ENCODE data around the gene RBM48. TPM values are rescaled to one million over a fixed set of nuclear protein-coding genes. Genes with fewer than 3 reads are reported as not detected.

Gene RBM48
- total RNA-seq, 5 donors from 2014 or later (not counting 1 experiment from before 2014, with no cell fraction given): 23.9 to 37.1 (median 29.6) TPM

DNA sequence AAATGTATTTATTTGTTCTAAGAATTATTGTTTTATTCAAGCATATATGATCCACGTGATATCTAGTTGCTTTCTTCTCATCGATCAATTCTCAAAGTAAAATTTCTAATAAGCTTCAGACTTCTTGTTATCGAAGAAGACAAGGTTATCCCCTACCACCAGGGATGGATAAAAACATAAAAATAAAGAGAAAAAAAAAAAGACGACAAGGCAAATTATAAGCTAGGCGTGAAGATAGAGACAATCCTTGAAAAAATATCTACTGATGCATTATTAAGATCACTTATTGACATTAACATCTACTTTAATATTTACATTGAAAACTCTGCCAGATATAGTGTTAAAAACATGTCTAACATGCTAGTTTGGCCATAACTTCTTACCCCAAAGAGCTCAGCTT lies 19.6 kb upstream of the RBM48 start:
- H3K4me1 ChIP-seq (ENCODE audit: control insufficient read depth in 1 of 2, extremely low read depth in 1 of 2, insufficient read depth in 2 of 2, low read length in 2 of 2): no peaks in the 10 kb centered on the region
- ChIA-PET CTCF (interaction anchor here in 1 of 2 donors (0.6 kb wide), 1 partner anchor 142 kb away, joined by 3 read pairs; no protein-coding TSS in a partner anchor), POLR2A (no interaction called here)
- no peak overlapping the region for H3K27ac ChIP-seq (ENCODE audit: low read length)
- DNase-seq (no peak), ATAC-seq (replicated peaks in 1 of 4) (no peak)
- H3K4me3 Mint-ChIP-seq: no peak overlapping the region
- H3K27me3 Mint-ChIP-seq: no peaks in the 10 kb centered on the region
- H3K27ac Mint-ChIP-seq: no peak overlapping the region
- H3K4me1 Mint-ChIP-seq: peaks cover 0 to 5% (median 2%) of the 10 kb centered on the region in 3 donors
- no peaks in the 10 kb centered on the region for H3K9me3 Mint-ChIP-seq
- no peaks in the 10 kb centered on the region for H3K9me3 ChIP-seq
- H3K36me3 ChIP-seq (ENCODE audit: control insufficient read depth in 2 of 2, extremely low read depth in 1 of 2, insufficient read depth in 1 of 2, low read length in 1 of 2): peaks cover 0 to 28% of the 10 kb centered on the region in 2 donors
- H3K4me3 ChIP-seq (ENCODE audit: control insufficient read depth in 1 of 2, extremely low read depth in 1 of 2, low read length in 1 of 2): no peak overlapping the region
- WGBS (ENCODE audit: insufficient coverage): no CpG with 5 or more reads among the region's 5 CpGs
- H3K27me3 ChIP-seq (replicated peaks in 1 of 2; ENCODE audit: control insufficient read depth in 2 of 2, extremely low read depth in 1 of 2, insufficient read depth in 2 of 2, low read length in 1 of 2): no peaks in the 10 kb centered on the region
- peaks cover 44% of the 10 kb centered on the region for H3K36me3 Mint-ChIP-seq

DNA sequence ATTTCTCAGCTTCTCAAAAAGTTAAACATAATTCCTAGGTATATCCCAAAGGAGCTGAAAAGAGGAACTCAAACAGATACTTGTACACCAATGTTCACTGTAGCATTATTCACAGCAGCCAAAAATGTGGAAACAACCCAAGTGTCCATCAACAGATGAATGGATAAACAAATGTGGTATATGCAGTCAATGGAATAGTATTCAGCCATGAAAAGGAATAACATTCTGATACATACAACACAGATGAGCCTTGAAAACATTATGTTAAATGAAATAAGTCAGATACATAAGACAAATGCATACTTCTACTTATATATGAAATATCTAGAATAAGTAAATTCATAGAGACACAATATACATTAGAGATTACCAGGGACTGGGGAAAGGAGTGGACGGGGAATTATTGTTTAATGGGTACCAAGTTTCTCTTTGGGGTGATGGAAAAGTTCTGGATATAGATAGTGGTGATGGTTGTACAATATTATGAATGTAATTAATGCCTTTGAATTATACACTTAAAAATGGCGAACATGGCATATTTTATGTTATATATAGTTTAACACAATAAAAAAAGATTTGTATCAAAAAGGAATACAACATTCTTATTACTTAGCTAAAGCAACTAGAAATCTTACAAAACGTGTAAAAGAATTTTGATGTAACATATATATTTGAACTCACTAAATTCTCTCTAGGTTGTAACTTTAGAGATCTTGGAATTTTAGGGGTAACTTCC lies 15.3 kb upstream of the RBM48 start:
- H3K4me3 Mint-ChIP-seq: no peak overlapping the region
- H3K27me3 Mint-ChIP-seq: no peaks in the 10 kb centered on the region
- Histone ChIP-seq H3K4me3 (ENCODE audit: control insufficient read depth in 1 of 2, extremely low read depth in 1 of 2, low read length in 1 of 2) (no peak overlapping the region), H3K4me1 (ENCODE audit: control insufficient read depth in 1 of 2, extremely low read depth in 1 of 2, insufficient read depth in 2 of 2, low read length in 2 of 2) (no peaks in the 10 kb centered on the region), H3K9me3 (no peaks in the 10 kb centered on the region), H3K36me3 (ENCODE audit: control insufficient read depth in 2 of 2, extremely low read depth in 1 of 2, insufficient read depth in 1 of 2, low read length in 1 of 2) (peaks cover 0 to 26% of the 10 kb centered on the region in 2 donors), H3K27me3 (replicated peaks in 1 of 2; ENCODE audit: control insufficient read depth in 2 of 2, extremely low read depth in 1 of 2, insufficient read depth in 2 of 2, low read length in 1 of 2) (no peaks in the 10 kb centered on the region), H3K27ac (ENCODE audit: low read length) (no peak overlapping the region)
- ATAC-seq (replicated peaks in 1 of 4) (no peak), DNase-seq (no peak)
- ChIA-PET CTCF (no interaction called here), POLR2A (no interaction called here)
- H3K4me1 Mint-ChIP-seq: no peaks in the 10 kb centered on the region
- no CpG with 5 or more reads among the region's 3 CpGs for WGBS (ENCODE audit: insufficient coverage)
- no peaks in the 10 kb centered on the region for H3K9me3 Mint-ChIP-seq
- H3K27ac Mint-ChIP-seq: no peak overlapping the region
- peaks cover 40% of the 10 kb centered on the region for H3K36me3 Mint-ChIP-seq

DNA sequence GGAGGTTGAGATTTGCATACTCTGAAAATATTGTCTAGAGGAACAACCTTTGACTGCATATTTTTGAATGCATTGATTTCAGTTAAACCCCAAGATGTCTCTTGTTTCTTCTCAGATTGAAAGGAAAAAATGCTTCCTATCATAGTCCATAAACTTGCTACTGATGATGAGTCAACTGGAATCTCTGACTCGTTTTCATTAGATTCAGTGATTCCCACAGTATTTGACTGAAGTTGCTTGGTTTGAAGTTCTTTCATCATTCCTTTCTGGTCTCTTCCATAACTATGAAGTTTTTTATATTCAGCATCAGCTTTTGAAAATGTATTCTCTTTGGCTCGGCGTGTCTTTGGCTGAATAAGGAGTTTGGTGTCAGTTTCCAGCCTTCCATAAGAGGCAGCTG lies 11.0 kb upstream of the RBM48 start:
- Mint-ChIP-seq H3K36me3 (peaks cover 36% of the 10 kb centered on the region), H3K4me3 (no peak overlapping the region), H3K4me1 (peaks cover 0 to 2% (median 2%) of the 10 kb centered on the region in 3 donors), H3K27me3 (no peaks in the 10 kb centered on the region), H3K27ac (no peak overlapping the region), H3K9me3 (no peaks in the 10 kb centered on the region)
- H3K4me3 ChIP-seq (ENCODE audit: control insufficient read depth in 1 of 2, extremely low read depth in 1 of 2, low read length in 1 of 2): no peak overlapping the region
- peaks cover 0 to 30% of the 10 kb centered on the region in 2 donors for H3K36me3 ChIP-seq (ENCODE audit: control insufficient read depth in 2 of 2, extremely low read depth in 1 of 2, insufficient read depth in 1 of 2, low read length in 1 of 2)
- DNase-seq: no peak
- H3K27me3 ChIP-seq (replicated peaks in 1 of 2; ENCODE audit: control insufficient read depth in 2 of 2, extremely low read depth in 1 of 2, insufficient read depth in 2 of 2, low read length in 1 of 2): no peaks in the 10 kb centered on the region
- ChIA-PET POLR2A (interaction anchor here (0.8 to 1.4 kb wide), 2 partner anchors 11 kb away, joined by 4 to 6 read pairs; partner anchors contain the start of genes PEX1 (in 2 of the 2) and RBM48 (in 2 of the 2)), CTCF (interaction anchor here in 1 of 2 donors (1.3 kb wide), 1 partner anchor 11 kb away, joined by 3 read pairs; the partner anchor contains the start of genes PEX1 and RBM48)
- ATAC-seq (replicated peaks in 1 of 4): no peak
- no peaks in the 10 kb centered on the region for H3K9me3 ChIP-seq
- no peaks in the 10 kb centered on the region for H3K4me1 ChIP-seq (ENCODE audit: control insufficient read depth in 1 of 2, extremely low read depth in 1 of 2, insufficient read depth in 2 of 2, low read length in 2 of 2)
- H3K27ac ChIP-seq (ENCODE audit: low read length): no peak overlapping the region
- no CpG with 5 or more reads among the region's 3 CpGs for WGBS (ENCODE audit: insufficient coverage)

DNA sequence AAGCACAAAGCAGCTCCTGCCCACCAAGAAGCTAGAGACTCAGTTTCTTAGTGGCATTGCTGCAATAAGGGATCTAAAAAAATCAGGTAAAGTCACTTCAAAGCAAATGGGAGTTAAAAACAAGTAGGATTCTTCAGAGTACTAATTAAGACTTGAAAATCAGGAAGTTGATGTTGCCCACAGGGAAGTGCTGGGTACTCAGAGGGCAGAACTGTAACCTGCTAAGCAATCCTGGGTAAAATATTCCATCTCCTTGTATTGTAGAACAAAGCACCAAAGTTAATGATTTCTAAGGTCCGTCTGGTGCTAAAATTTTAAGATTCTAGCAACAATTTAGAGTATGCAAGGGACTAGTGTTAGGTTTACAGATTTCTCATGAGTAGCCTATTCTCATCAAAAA lies 8.6 kb upstream of the RBM48 start:
- Histone ChIP-seq H3K9me3 (no peaks in the 10 kb centered on the region), H3K4me3 (ENCODE audit: control insufficient read depth in 1 of 2, extremely low read depth in 1 of 2, low read length in 1 of 2) (no peak overlapping the region), H3K27ac (ENCODE audit: low read length) (no peak overlapping the region), H3K36me3 (ENCODE audit: control insufficient read depth in 2 of 2, extremely low read depth in 1 of 2, insufficient read depth in 1 of 2, low read length in 1 of 2) (peaks cover 0 to 28% of the 10 kb centered on the region in 2 donors), H3K27me3 (replicated peaks in 1 of 2; ENCODE audit: control insufficient read depth in 2 of 2, extremely low read depth in 1 of 2, insufficient read depth in 2 of 2, low read length in 1 of 2) (no peaks in the 10 kb centered on the region), H3K4me1 (ENCODE audit: control insufficient read depth in 1 of 2, extremely low read depth in 1 of 2, insufficient read depth in 2 of 2, low read length in 2 of 2) (no peaks in the 10 kb centered on the region)
- POLR2A ChIA-PET: no interaction called here
- no peak for DNase-seq
- Mint-ChIP-seq H3K27me3 (no peaks in the 10 kb centered on the region), H3K4me1 (peaks cover 0 to 10% (median 6%) of the 10 kb centered on the region in 3 donors), H3K9me3 (no peaks in the 10 kb centered on the region), H3K36me3 (peaks cover 27% of the 10 kb centered on the region), H3K4me3 (no peak overlapping the region), H3K27ac (peak overlapping the region in 1 of 2 donors; percentile 43)
- CTCF ChIA-PET: no interaction called here
- ATAC-seq (replicated peaks in 1 of 4): no peak
- WGBS (ENCODE audit: insufficient coverage): no CpG with 5 or more reads among the region's 1 CpG

DNA sequence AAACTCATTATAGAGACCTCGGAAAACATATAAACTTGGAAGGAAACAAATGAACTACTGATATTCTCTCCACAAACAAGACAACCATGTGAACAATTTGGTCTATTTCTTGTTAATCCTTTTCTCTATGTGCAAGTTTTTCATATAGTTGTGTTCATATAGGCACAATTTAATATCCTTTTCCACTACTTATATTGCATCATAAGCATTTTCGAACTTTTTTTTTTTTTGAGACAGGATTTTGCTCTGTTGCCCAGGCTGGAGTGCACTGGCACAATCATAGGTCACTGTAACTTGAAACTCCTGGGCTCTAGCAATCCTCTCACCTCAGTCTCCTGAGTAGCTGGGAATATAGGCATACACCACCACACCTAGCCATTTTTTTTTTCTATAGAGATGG lies 5.5 kb upstream of the RBM48 start:
- Mint-ChIP-seq H3K4me3 (no peak overlapping the region), H3K9me3 (no peaks in the 10 kb centered on the region), H3K36me3 (peaks cover 8% of the 10 kb centered on the region), H3K27me3 (no peaks in the 10 kb centered on the region), H3K4me1 (peaks cover 23 to 33% (median 26%) of the 10 kb centered on the region in 3 donors), H3K27ac (no peak overlapping the region)
- H3K9me3 ChIP-seq: no peaks in the 10 kb centered on the region
- H3K27me3 ChIP-seq (replicated peaks in 1 of 2; ENCODE audit: control insufficient read depth in 2 of 2, extremely low read depth in 1 of 2, insufficient read depth in 2 of 2, low read length in 1 of 2): no peaks in the 10 kb centered on the region
- no peak overlapping the region for H3K4me3 ChIP-seq (ENCODE audit: control insufficient read depth in 1 of 2, extremely low read depth in 1 of 2, low read length in 1 of 2)
- no CpG with 5 or more reads among the region's 2 CpGs for WGBS (ENCODE audit: insufficient coverage)
- CTCF ChIA-PET: no interaction called here
- no peak for DNase-seq
- POLR2A ChIA-PET: interaction anchor here in 1 of 2 donors (0.6 kb wide), 1 partner anchor 307 kb away, joined by 13 read pairs; no protein-coding TSS in a partner anchor
- ATAC-seq (replicated peaks in 1 of 4): no peak
- no peak overlapping the region for H3K27ac ChIP-seq (ENCODE audit: low read length)
- peaks cover 3 to 12% of the 10 kb centered on the region in 2 experiments for H3K4me1 ChIP-seq (ENCODE audit: control insufficient read depth in 1 of 2, extremely low read depth in 1 of 2, insufficient read depth in 2 of 2, low read length in 2 of 2)
- H3K36me3 ChIP-seq (ENCODE audit: control insufficient read depth in 2 of 2, extremely low read depth in 1 of 2, insufficient read depth in 1 of 2, low read length in 1 of 2): peaks cover 0 to 6% of the 10 kb centered on the region in 2 donors

DNA sequence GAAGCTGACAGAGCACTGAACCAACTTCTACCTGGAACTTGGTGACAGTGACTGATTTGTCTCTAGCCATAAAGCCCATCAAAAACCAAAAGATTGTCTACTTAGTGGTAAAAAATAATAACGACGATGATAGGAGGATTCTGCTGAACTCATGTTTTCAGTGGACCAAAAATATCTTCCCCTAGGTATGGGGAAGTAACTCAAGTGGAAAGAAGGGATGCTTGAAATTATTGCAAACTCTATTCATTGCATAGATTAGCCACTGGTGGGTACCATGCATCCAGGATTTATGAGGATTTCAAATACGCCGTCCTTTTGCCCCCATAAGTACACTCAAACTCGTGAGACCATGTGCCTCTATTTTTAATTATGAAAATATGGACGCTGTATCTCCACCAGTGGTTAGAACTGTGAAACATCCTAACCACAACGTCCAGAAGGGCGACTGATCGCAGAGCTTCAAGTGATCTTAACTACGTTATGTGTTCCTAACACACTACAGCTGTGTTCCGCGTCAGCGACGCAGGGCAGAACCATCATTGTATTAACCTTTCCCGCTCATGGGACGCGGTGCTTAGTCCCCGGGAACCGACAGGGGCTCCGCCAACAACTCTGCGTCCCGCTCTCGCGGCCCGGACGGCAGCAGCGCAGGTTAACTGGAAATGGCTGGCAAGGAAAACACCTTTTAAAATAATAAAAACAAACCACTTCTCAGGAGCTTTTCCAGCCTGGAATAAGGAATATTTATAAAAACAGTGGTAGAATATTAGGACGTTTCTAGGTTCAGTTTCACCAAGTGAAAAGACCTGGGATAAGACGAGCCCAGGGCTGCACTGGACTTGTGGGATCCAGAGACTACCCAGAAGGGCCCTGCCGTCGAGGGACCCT lies 1.1 kb upstream of the RBM48 start:
- H3K27ac ChIP-seq (ENCODE audit: low read length): peak overlapping the region; percentile 86
- DNase-seq (peak in 34 of 35 experiments; percentile 4 to 67 (median 38)), ATAC-seq (replicated peaks in 1 of 4) (peak in 2 of 4 experiments; percentile 9 to 21)
- no peaks in the 10 kb centered on the region for H3K9me3 ChIP-seq
- Mint-ChIP-seq H3K9me3 (no peaks in the 10 kb centered on the region), H3K27me3 (no peaks in the 10 kb centered on the region), H3K4me3 (peak overlapping the region; percentile 83 to 85 (median 84)), H3K36me3 (peaks cover 11% of the 10 kb centered on the region), H3K27ac (peak overlapping the region; percentile 88 to 93), H3K4me1 (peaks cover 38 to 60% (median 45%) of the 10 kb centered on the region in 3 donors)
- no peaks in the 10 kb centered on the region for H3K27me3 ChIP-seq (replicated peaks in 1 of 2; ENCODE audit: control insufficient read depth in 2 of 2, extremely low read depth in 1 of 2, insufficient read depth in 2 of 2, low read length in 1 of 2)
- H3K36me3 ChIP-seq (ENCODE audit: control insufficient read depth in 2 of 2, extremely low read depth in 1 of 2, insufficient read depth in 1 of 2, low read length in 1 of 2): peaks cover 0 to 18% of the 10 kb centered on the region in 2 donors
- POLR2A ChIA-PET: interaction anchor here in 1 of 2 donors (0.8 to 1.2 kb wide), 2 partner anchors 79 to 704 kb away, joined by 3 to 6 read pairs; partner anchors contain the start of gene VPS50
- 0% methylated on average over 18 of the region's 31 CpGs for WGBS (ENCODE audit: insufficient coverage)
- CTCF ChIA-PET: interaction anchor here (0.5 to 2.2 kb wide), 8 partner anchors 11 to 705 kb away, joined by 3 to 34 read pairs (median 6); partner anchors contain the start of genes FAM133B (in 1 of the 2), GATAD1 (in 1 of the 2), MTERF1 (in 1 of the 2) and VPS50 (in 1 of the 2)
- peak overlapping the region; percentile 83 to 96 for H3K4me3 ChIP-seq (ENCODE audit: control insufficient read depth in 1 of 2, extremely low read depth in 1 of 2, low read length in 1 of 2)
- peaks cover 9 to 19% of the 10 kb centered on the region in 2 experiments for H3K4me1 ChIP-seq (ENCODE audit: control insufficient read depth in 1 of 2, extremely low read depth in 1 of 2, insufficient read depth in 2 of 2, low read length in 2 of 2)

Data from T-cell (primary cell).